HG02938 (cell line): Measurements from ENCODE around the gene FZD8.

ENCODE experiments used
- ATAC-seq: cut with Tn5 transposase; IDR thresholded peaks from one replicate; pipeline ENCODE4 v1.9.1; 2021; ENCODE audit warnings: mild to moderate bottlenecking, moderate library complexity; ENCODE audit not compliant: unreplicated experiment

The FZD8 gene

GRCh38 chr10:35607475-35608327, 34.4 kb downstream of the FZD8 start:
- no peak for ATAC-seq

GRCh38 chr10:35606430-35606829, 35.7 kb downstream of the FZD8 start:
- ATAC-seq = no peak

GRCh38 chr10:35605191-35605590, 36.9 kb downstream of the FZD8 start, which contains the start of gene GJD4:
Gene GJD4 (plus strand): TSS chr10:35605341. CDS start chr10:35605568, 227 bp downstream.
- no peak for ATAC-seq

- ATAC-seq = no peak
These were observed 41.9 kb downstream of the FZD8 start for GRCh38 chr10:35600193-35600592.

- no peak for ATAC-seq
These were observed 43.7 kb downstream of the FZD8 start for GRCh38 chr10:35598379-35598778.

GRCh38 chr10:35595106-35595505, 47.0 kb downstream of the FZD8 start:
- no peak for ATAC-seq

- ATAC-seq = no peak
These were observed 47.7 kb downstream of the FZD8 start for GRCh38 chr10:35594115-35595079.

- no peak for ATAC-seq
These were observed 49.7 kb downstream of the FZD8 start for GRCh38 chr10:35592441-35592840.

- no peak for ATAC-seq
These were observed 53.3 kb downstream of the FZD8 start for GRCh38 chr10:35588836-35589235.
